K562 (cell line): ENCODE measurements around the gene SLC18B1. TPM values are rescaled to one million over a fixed set of nuclear protein-coding genes. Genes with fewer than 3 reads are reported as not detected.

Experiments
- ATF1 ChIP-seq, 2 experiments: fragments of 450-650 bp in 1 of 2; IDR thresholded peaks; 2 replicates each; pipeline ENCODE4 v1.6.1; 2016; ENCODE audit warnings: missing compliant biosample characterization in 1 of 2, missing genetic modification characterization in 1 of 2
- ATF3 ChIP-seq, 2 experiments: fragments of 450-650 bp in 1 of 2; sonication (generic) in 1 of 2; formaldehyde crosslinking in 1 of 2; IDR thresholded peaks in 1 of 2; conservative IDR thresholded peaks in 1 of 2; 2 replicates each; pipeline versions ENCODE4 v1.6.1 to v1.8.1; 2016 to 2023; ENCODE audit warnings: mild to moderate bottlenecking in 2 of 2, moderate library complexity in 2 of 2, inconsistent platforms in 1 of 2, missing genetic modification reagents in 1 of 2
- KDM2B ChIP-seq: fragments of 250-450 bp; sonication (Bioruptor Pico); IDR thresholded peaks from 2 replicates; pipeline ENCODE4 v1.8.0; 2021; ENCODE audit warnings: mild to moderate bottlenecking, moderate library complexity
- MAFG ChIP-seq: fragments of 450-650 bp; conservative IDR thresholded peaks from 2 replicates; pipeline ENCODE4 v1.6.1; 2016; ENCODE audit warnings: missing genetic modification characterization, missing compliant biosample characterization
- MGA ChIP-seq: fragments of 450-650 bp; IDR thresholded peaks from 2 replicates; pipeline ENCODE4 v1.6.1; 2016; ENCODE audit warnings: mild to moderate bottlenecking, moderate library complexity
- TAL1 ChIP-seq: fragments of 450-650 bp; IDR thresholded peaks from 2 replicates; pipeline ENCODE4 v1.6.1; 2016; ENCODE audit warnings: mild to moderate bottlenecking
- ZNF592 ChIP-seq: fragments of 450-650 bp; IDR thresholded peaks from 2 replicates; pipeline ENCODE4 v1.6.1; 2017; ENCODE audit warnings: antibody characterized with exemption, mild to moderate bottlenecking
- ZNF655 ChIP-seq: fragments of 250-450 bp; sonication (Bioruptor Pico); IDR thresholded peaks from 2 replicates; pipeline ENCODE4 v1.5.0; 2021
- ZNF717 ChIP-seq: fragments of 250-450 bp; sonication (Bioruptor Pico); IDR thresholded peaks from 2 replicates; pipeline ENCODE4 v1.5.0; 2021
- polyA plus RNA-seq, 8 experiments: library from polyadenylated mRNA; depleted of rRNA in 4 of 8; stranded (reverse) in 5 of 8; unstranded in 3 of 8; fragments of >200 nt; fragmentation: Nextera tagmentation in 2 of 8; fragmentation: Illumina TruSeq in 1 of 8; extraction: Ambion mirVana in 2 of 8; extraction: Trizol in 1 of 8; gene quantifications; 2 replicates each; pipeline versions ENCODE4 v1.2.1 to v1.2.3, GENCODE V29; 2011 to 2014; ENCODE audit warnings: inconsistent platforms in 1 of 8, missing spikeins in 1 of 8
- total RNA-seq, 7 experiments: library from RNA; depleted of rRNA in 6 of 7; stranded (reverse); fragments of >200 nt in 6 of 7; fragmentation: Illumina TruSeq in 2 of 7; extraction: Trizol in 2 of 7; gene quantifications; 2 replicates each; pipeline versions ENCODE4 v1.2.1 to v1.2.3, GENCODE V29; 2011 to 2021; ENCODE audit warnings: low replicate concordance in 1 of 7

Gene SLC18B1
- total and polyA plus RNA-seq, 9 of the 15 experiments (the other 6 are each of a cell fraction or from before 2014, with no cell fraction given): 10.4 to 49.1 (median 32.0) TPM

DNA sequence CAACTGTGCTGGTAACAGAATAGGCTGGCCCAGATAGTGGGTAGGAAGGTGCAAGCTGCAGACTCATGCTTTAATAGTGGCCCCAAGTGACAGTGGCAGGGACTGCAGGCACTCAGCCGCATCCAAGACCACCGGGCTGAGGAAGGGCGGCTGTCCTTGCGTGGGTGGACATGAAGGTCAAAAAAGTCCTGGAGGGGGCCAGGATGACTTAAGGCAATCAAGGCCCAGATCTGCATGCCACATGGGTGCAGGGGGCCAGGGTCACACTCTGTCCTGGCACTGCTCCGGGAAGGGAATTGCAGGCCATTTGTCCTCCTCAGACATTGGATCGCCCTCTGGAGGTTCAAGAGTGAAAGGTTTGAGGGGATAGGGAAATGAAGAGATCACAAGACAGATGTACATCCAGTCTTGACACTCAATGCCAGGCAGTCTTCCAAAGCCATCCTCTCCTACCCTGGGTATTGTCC lies 30.4 kb downstream of the SLC18B1 start (continued):
- TF ChIP-seq MGA (peak; percentile 36; the same call in 1 of the 2 replicates), MAFG (peak; percentile 39), ZNF592 (peak; percentile 35; the same call in 1 of the 2 replicates), ZNF655 (no peak), TAL1 (no peak), KDM2B (CRISPR knock-in tag) (no peak), ATF3 (IDR thresholded peaks at IDR 0.05) (no peak), ATF3 (CRISPR knock-in tag; conservative IDR thresholded peaks at IDR 0.05) (no peak), ATF1 (CRISPR knock-in tag; IDR thresholded peaks at IDR 0.05) (no peak), ATF1 (tag; IDR thresholded peaks at IDR 0.05) (no peak), ZNF717 (no peak)
